Fibroblast of lung (primary cell): ENCODE results near the gene DPYD. TPM values are rescaled to one million over a fixed set of nuclear protein-coding genes. Genes with fewer than 3 reads are reported as not detected.

Experiments used
- DNase-seq, 2 donors: peaks; one replicate each; pipeline versions ENCODE4 v3.0.0 to v3.0.0-alpha.2; 2010; ENCODE audit warnings: low read depth in 2 of 2
- H2AFZ ChIP-seq: 2 replicates; pipeline ENCODE4 v1.5.1; 2012; ENCODE audit warnings: low read length, control low read depth, inconsistent platforms
- H3K27ac ChIP-seq: 2 replicates; pipeline ENCODE4 v1.5.1; 2011; ENCODE audit warnings: low read length, control low read depth; ENCODE audit not compliant: insufficient read depth
- H3K27me3 ChIP-seq: 2 replicates; pipeline ENCODE4 v1.5.1; 2011; ENCODE audit warnings: mild to moderate bottlenecking, low read length; ENCODE audit not compliant: control insufficient read depth, insufficient read depth
- H3K36me3 ChIP-seq: 2 replicates; pipeline ENCODE4 v1.5.1; 2011; ENCODE audit warnings: low read length; ENCODE audit not compliant: control insufficient read depth, insufficient read depth
- H3K4me1 ChIP-seq: 2 replicates; pipeline ENCODE4 v1.5.1; 2011; ENCODE audit warnings: low read length; ENCODE audit not compliant: control insufficient read depth, insufficient read depth; ENCODE audit errors: extremely low read depth
- H3K4me2 ChIP-seq: 2 replicates; pipeline ENCODE4 v1.5.1; 2011; ENCODE audit warnings: low read length, control low read depth; ENCODE audit not compliant: insufficient read depth; ENCODE audit errors: extremely low read depth
- H3K4me3 ChIP-seq, 4 experiments: fragments of 200-600 bp in 1 of 4; sonication (generic) in 1 of 4; replicated peaks in 1 of 4; 2 replicates each; pipeline ENCODE4 v1.5.1; 2011 to 2016; ENCODE audit warnings: low read length in 4 of 4, low read depth in 3 of 4, mild to moderate bottlenecking in 3 of 4, control low read depth in 2 of 4, inconsistent platforms in 1 of 4, mixed read lengths in 1 of 4; ENCODE audit not compliant: insufficient read depth in 1 of 4; ENCODE audit errors: control extremely low read depth in 1 of 4
- H3K79me2 ChIP-seq: 2 replicates; pipeline ENCODE4 v1.5.1; 2012; ENCODE audit warnings: mild to moderate bottlenecking, low read length, inconsistent platforms; ENCODE audit not compliant: control insufficient read depth, insufficient read depth
- H3K9ac ChIP-seq: 2 replicates; pipeline ENCODE4 v1.5.1; 2011; ENCODE audit warnings: mild to moderate bottlenecking, low read length, control low read depth; ENCODE audit not compliant: insufficient read depth
- H3K9me3 ChIP-seq: 2 replicates; pipeline ENCODE4 v1.5.1; 2012; ENCODE audit warnings: low read depth, low read length; ENCODE audit not compliant: control insufficient read depth, insufficient read depth
- H4K20me1 ChIP-seq: 2 replicates; pipeline ENCODE4 v1.5.1; 2011; ENCODE audit warnings: low read length; ENCODE audit not compliant: control insufficient read depth, insufficient read depth; ENCODE audit errors: extremely low read depth
- EZH2 ChIP-seq: IDR thresholded peaks from 2 replicates; pipeline ENCODE4 v1.5.1; 2012; ENCODE audit warnings: low read length, control low read depth, mild to moderate bottlenecking; ENCODE audit errors: missing control alignments
- polyA plus RNA-seq, 2 donors: library from polyadenylated mRNA; depleted of rRNA in 1 of 2; stranded (reverse) in 1 of 2; unstranded in 1 of 2; fragments of >200 nt; gene quantifications; 2 replicates each; pipeline ENCODE4 v1.2.1, GENCODE V29; 2011 to 2012; ENCODE audit warnings: missing spikeins in 1 of 2
- total RNA-seq: library from RNA; depleted of rRNA; stranded (reverse); fragments of >200 nt; gene quantifications from 2 replicates; pipeline ENCODE4 v1.2.1, GENCODE V29; 2014
- TF ChIP-seq, protein P1 (sequence below), 2 donors: IDR thresholded peaks in 1 of 2; conservative IDR thresholded peaks in 1 of 2; 1 replicate in 1 of 2; 2 replicates in 1 of 2; pipeline ENCODE4 v1.5.1; 2011 to 2012; ENCODE audit warnings: low read length in 2 of 2, control low read depth in 1 of 2, inconsistent platforms in 1 of 2, low read depth in 1 of 2, mild to moderate bottlenecking in 1 of 2

DPYD gene
- total and polyA plus RNA-seq, 2 donors (not counting 1 experiment from before 2014, with no cell fraction given): 32.0 to 63.1 TPM

- H3K9ac ChIP-seq: no peak overlapping the region
- TF ChIP-seq, protein P1, sequence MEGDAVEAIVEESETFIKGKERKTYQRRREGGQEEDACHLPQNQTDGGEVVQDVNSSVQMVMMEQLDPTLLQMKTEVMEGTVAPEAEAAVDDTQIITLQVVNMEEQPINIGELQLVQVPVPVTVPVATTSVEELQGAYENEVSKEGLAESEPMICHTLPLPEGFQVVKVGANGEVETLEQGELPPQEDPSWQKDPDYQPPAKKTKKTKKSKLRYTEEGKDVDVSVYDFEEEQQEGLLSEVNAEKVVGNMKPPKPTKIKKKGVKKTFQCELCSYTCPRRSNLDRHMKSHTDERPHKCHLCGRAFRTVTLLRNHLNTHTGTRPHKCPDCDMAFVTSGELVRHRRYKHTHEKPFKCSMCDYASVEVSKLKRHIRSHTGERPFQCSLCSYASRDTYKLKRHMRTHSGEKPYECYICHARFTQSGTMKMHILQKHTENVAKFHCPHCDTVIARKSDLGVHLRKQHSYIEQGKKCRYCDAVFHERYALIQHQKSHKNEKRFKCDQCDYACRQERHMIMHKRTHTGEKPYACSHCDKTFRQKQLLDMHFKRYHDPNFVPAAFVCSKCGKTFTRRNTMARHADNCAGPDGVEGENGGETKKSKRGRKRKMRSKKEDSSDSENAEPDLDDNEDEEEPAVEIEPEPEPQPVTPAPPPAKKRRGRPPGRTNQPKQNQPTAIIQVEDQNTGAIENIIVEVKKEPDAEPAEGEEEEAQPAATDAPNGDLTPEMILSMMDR (conservative IDR thresholded peaks at IDR 0.05 in 1 of 2, IDR thresholded peaks at IDR 0.05 in 1 of 2; ENCODE audit: low read depth in 1 of 2, low read length in 2 of 2): no peak
- no peak for TF ChIP-seq EZH2
- peak; percentile 34 to 91 for DNase-seq
- peak overlapping the region; percentile 53 for H2AFZ ChIP-seq
- H3K4me1 ChIP-seq: peaks cover 7% of the 10 kb centered on the region
- no peaks in the 10 kb centered on the region for H4K20me1 ChIP-seq
- H3K36me3 ChIP-seq: no peaks in the 10 kb centered on the region
- H3K4me2 ChIP-seq: peak overlapping the region; percentile 54
- no peaks in the 10 kb centered on the region for H3K79me2 ChIP-seq
- H3K9me3 ChIP-seq: no peaks in the 10 kb centered on the region
- peak overlapping the region in 1 of 4 experiments; percentile 6 for H3K4me3 ChIP-seq
- H3K27ac ChIP-seq: peak overlapping the region; percentile 56
- H3K27me3 ChIP-seq: no peaks in the 10 kb centered on the region
Measured at GRCh38 chr1:97943354-97943753, 22.5 kb upstream of the DPYD start.

DNA sequence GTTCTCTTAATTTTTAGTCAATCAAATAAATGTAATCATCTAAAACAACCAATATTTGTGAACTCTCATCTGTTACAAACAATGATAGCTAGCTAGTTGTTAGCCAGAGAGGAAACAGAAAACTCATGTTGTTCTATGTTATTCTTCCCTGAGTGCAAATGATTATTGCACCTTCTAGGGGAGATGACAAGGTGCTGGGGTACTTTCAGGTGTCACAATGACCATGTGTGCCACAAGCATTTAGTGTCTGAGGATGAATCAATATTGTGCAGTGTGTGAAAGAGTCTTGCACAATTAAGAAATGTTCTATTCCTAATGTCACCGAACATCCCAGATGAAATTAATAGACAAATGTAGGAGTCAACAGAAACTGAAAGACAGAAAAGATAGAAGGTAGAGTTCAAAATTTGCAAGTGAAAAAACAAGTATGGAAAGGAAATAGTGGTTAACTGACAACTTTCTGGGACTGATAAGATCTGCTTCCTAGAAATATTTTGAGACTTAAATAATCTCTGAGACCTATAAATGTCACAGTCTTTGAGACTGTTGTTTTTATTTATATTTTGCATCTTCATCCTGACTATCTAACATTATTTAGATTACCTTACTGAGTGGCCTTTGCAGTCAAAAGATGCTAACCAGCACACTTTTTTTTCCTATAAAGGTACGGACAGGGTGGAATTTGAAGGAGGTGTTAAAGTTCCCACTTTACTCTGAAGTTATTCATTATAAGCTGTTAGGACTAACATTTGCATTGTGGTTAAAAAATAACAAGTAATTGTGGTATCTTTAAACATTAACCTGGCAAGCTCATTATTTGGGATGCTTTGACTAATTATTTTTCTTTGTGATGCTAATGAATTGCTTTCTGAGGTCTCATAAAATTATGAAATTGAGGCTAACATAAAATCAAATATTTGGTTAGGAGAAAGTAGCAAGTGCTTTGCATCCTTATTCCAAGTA lies 21.6 kb upstream of the DPYD start:
- Histone ChIP-seq H3K9me3 (no peaks in the 10 kb centered on the region), H3K4me1 (peaks cover 9% of the 10 kb centered on the region), H4K20me1 (no peaks in the 10 kb centered on the region), H3K4me3 (no peak overlapping the region), H3K27me3 (no peaks in the 10 kb centered on the region), H3K4me2 (no peak overlapping the region), H3K79me2 (no peaks in the 10 kb centered on the region), H3K9ac (no peak overlapping the region), H3K36me3 (no peaks in the 10 kb centered on the region), H3K27ac (no peak overlapping the region), H2AFZ (no peak overlapping the region)
- DNase-seq: no peak
- TF ChIP-seq, protein P1 (conservative IDR thresholded peaks at IDR 0.05 in 1 of 2, IDR thresholded peaks at IDR 0.05 in 1 of 2; ENCODE audit: low read depth in 1 of 2, low read length in 2 of 2): no peak
- TF ChIP-seq EZH2: no peak

DNA sequence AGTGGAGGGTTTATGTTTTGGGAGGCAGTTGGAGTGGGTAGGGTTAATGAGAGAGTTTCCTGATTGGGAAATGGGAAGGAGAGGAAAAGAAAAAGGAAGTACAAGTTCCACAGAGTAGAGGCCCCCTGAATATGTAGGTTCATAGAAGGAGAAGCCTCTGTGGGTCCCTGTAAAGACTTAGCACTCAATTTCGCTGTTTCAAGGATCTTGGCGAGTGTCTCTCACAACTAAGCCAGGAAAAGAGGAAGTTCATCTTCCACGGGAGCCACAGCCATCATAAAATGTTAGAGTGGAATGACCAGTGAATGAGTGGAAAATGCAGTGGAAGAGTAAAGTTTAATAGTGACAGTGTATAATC lies 17.4 kb upstream of the DPYD start:
- no peak for DNase-seq
- Histone ChIP-seq H3K4me1 (peaks cover 6% of the 10 kb centered on the region), H3K9ac (no peak overlapping the region), H3K36me3 (no peaks in the 10 kb centered on the region), H3K4me2 (peak overlapping the region; percentile 17), H3K4me3 (no peak overlapping the region), H4K20me1 (no peaks in the 10 kb centered on the region), H3K27me3 (no peaks in the 10 kb centered on the region), H3K79me2 (no peaks in the 10 kb centered on the region), H3K27ac (peak overlapping the region; percentile 42), H3K9me3 (no peaks in the 10 kb centered on the region), H2AFZ (no peak overlapping the region)
- TF ChIP-seq, protein P1 (conservative IDR thresholded peaks at IDR 0.05 in 1 of 2, IDR thresholded peaks at IDR 0.05 in 1 of 2; ENCODE audit: low read depth in 1 of 2, low read length in 2 of 2): no peak
- no peak for TF ChIP-seq EZH2
